MV-4-11 (cell line): ENCODE measurements around the gene ANKRD18A.

Experiments used
- DNase-seq: peaks from one replicate; lab custom pipeline; 2025; lab: John Stamatoyannopoulos, UW

The ANKRD18A gene

DNA sequence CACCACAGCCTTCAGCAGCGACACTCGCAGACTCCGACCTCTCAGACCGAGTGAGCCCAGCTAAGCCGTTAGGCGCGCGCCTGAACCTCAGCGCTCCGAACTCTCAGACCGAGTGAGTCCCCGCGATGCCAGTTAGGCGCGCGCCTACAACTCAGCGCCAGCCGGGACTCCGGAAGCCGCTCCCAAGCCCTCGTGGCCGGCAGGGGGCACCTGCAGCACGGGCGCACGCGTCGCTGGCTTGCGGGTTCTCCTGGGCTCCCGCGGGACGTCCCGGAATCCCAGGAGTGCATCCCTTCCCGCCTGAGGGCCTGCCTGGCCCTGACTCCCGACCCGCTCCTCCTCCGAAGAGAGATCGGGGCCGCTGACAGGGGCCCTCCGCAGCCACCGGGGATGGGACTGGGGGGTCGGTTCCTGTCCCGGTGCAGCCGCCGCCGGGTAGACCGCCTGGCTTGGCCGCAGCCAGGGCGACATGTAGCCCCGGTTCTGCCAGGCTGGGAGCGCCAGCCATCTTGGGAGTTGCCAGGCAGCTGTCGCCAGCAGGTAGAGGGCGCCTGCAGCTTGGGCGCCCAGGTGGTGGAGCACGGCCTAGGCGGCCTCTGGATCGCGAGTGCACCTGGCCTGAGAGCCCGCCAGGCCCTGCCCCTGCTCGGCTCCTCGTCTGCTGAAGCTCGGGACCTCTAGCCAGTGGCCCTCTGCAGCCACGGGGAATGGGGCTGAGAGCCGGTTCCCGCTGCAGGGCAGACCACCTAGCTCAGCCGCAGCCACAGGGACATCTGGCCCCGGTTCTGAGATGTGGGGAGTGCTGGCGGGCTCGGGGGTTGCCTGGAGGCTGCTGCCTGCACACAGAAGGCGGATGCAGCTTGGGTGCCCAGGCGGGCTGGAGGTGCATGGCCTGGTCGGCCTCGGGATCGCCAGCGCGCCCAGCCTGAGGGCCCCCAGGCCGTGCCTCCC lies at the start of gene ANKRD18A:
ANKRD18A (minus strand) TSS at position 114 of the 951 bp plus-strand sequence. CDS start 311 bp downstream, outside the sequence.
- peak; percentile 81 for DNase-seq

DNA sequence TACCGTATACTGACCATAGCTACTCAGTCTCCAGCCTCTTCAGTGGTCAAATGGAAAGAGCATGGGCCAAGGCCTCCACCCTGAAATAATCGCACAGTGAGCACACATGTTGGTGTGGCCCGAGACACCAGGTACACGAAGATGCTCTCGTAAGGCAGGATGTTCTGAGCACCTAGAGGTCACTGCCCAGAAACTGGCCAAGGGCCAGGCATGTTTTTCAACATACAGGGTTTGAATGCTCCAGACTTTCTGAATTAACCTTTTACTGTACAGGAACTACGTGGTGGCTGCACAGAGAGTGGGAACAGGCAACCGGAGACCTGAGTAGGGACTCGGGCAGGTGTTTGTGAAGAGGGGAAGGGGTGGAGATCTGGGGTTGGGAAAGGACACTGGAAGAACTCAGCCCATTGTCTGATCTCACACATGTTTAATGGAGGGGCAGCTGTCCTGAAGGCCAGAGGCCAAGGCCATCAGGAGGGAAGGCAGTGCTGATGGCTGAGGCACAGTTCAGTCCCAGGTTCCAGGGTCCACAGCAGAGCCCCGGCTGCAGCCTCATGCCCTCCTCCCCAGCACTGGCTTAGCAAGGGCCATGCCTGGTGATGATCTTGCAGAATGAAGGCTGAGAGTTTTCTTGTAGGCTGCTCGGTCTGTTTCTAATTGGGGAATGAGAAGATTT lies 48.5 kb upstream of the ANKRD18A start:
- no peak for DNase-seq

DNA sequence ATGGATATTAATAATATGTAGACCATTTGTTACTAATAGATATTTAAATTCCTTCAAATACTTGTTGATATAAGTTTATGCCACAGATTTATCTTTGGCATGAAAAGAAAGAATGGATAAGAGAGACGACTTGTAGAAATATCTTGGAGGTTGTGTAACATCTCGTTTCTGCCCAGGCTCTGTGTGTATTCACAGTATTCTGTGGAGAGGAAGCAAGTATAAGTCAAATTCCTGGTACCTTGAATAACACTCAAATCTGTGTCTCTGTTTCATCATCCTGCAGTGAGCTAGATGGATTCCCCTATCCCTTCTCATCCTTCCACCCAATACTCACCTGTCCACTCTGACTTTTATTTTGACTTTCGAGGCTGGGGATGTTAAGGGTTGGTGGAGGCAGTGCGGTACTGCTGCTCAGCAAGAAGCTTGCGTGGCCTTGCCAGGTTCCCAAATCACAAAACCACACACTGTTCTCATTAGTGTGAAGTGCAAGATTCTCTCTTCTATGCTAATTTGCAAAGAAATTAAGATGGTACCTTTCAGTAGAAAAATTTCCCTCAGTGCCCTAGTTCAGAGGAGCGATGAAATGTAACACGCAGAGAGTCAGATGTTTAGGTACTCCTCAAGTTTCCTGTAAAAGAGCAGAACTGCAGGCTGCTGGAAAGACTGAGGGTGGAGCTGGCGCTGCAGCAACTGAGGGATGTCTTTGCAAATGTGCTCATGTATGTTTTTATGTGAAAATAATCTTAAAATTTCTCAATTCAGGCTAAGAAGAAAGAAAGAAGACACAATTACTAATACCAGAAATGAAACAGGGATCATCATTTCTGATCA lies 42.6 kb upstream of the ANKRD18A start:
- DNase-seq: no peak

DNA sequence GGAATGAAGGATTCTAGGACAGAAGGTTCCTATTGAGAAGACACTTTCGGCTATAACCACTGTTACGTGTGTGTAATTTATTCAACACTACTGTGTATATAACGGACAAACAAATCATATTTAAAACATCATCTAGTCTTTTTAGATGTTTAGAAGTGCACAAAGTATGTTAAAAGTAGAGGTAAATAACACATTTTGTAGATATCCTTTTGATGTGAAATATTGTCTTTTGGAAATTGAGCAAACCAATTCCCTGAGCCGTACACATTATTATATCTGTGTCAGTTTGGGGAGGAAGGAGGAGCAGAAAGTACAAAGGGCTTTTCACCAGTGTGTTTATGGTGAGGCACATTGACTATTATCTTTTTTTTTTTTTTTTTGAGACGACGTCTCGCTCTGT lies 39.1 kb upstream of the ANKRD18A start:
- no peak for DNase-seq

DNA sequence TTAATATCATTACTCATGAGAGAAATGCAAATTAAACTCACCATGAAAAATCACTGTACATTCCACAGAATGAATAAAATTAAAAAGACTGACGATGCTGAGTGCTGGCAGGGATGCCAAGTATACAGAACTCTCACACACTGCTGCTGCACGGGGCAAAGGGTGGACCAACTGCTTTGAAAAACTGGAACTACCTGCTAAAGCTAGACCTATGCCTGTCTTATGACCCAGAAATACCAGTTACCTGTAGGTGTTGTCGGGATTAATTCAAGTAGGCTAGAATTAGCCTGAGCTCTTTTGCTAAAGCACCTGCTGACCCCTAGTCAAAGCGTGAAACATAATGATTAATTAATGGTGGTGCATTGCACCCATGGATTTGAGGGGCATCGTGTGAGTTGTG lies 36.5 kb upstream of the ANKRD18A start:
- no peak for DNase-seq

DNA sequence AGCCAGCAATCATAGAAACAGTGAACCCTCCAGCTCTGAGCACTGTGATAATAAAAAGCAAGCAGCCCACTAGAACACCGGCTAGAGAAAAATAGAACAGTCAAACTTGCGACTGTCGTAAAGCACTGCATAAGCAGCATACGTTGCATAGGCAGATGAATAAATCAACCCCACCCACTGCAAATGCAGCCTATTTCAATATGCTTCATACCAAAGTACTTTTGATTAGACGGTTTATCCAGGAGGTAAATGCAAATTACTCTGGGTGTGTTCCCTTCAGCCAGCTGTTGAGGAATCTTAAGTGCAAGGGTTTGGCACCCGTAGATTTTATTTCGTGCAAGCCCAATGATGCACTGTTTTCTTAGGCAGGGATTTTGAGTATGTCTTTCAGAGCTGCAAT lies 32.1 kb upstream of the ANKRD18A start:
- DNase-seq: no peak

DNA sequence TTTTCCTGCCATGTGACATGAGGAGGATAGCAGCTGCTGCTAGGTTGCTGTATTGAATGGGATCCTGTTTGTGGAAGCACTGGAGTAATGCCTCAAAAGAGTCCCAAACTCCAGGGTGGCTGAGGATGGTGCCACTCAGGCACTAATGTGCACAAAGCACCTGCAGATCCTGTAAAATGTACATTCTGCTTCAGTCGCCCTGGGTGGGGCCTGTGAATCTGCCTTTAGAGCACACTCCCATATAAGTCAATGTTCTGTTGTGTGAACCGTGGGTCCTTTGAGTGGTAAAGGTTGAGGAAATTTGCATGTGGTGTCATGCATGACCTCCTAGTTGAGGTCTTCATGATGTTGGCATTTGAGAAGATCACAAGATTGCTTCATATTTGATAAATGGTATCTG lies 31.6 kb upstream of the ANKRD18A start:
- no peak for DNase-seq

DNA sequence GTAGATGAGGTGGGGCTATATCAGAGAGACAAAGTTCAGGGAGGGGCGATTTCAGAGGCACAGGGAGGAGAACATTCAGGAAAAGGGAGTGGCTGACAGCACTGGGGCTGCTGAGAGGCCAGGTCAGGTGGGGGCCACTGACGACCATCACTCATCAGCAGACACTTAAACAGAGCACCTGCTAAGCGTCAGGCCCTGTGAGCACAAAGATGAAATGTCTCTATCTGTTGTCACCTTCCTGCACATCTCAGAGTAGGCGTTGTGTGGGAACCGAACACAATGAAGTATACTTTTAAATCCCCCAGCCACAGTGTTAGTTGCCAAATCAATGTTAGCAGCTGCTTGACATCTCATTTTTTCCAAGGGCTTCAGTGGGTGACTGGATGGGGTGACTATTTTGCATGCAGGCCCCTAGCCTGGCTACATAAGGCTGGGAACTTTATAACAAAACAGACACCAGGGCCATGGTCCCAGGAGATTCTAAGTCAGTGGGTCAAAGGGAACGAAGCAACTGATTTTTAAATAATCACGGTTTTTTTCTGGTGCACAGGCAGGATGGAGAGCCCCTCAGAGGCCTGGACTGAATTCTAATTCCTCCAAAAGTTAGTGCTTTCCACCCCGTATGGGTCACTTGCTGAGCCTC lies 31.1 kb upstream of the ANKRD18A start:
- DNase-seq: no peak

DNA sequence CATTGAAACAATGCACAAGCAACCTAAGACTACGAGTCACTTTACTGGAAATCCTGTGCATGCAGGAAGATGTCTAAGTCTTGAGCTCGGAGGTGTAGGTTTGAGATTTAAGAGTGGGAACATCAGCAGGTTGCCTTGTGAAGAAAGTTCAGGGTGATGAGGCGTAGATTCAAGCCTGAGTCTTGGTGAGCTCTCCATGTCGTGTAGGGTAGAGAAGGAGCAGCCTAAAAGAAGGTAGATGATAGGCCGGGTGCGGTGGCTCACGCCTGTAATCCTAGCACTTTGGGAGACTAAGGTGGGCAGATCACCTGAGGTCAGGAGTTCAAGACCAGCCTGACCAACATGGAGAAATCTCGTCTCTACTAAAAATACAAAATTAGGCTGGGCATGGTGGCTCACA lies 30.2 kb upstream of the ANKRD18A start:
- no peak for DNase-seq

DNA sequence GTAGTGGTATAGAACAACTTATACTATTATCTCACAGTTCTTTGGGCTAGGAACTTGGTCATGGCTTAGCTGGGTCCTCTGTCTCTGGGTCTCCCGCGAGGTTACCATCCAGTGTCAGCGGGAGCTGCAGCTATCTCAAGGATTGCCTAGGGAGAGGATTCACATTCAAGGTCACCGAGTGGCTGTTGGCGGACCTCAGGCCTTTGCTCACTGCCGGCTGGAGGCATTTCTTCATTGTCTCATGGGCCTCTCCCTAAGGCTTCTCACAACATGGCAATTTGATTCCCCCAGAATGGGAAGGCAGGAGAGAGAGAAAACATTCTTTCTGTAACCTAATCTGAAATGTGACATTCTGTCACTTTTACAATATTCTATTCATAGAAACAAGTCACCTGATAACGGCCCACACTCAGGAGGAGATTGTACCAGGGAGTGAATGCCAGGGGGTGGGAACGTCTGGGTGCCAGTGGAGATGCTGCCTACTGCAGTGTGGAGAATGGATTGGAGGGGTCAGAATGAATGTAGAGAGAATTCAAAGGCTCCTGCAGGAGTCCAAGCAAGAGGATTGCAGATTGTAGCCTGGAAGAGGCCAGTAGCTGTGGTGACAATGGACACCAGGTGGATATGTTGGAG lies 29.5 kb upstream of the ANKRD18A start:
- DNase-seq: no peak

DNA sequence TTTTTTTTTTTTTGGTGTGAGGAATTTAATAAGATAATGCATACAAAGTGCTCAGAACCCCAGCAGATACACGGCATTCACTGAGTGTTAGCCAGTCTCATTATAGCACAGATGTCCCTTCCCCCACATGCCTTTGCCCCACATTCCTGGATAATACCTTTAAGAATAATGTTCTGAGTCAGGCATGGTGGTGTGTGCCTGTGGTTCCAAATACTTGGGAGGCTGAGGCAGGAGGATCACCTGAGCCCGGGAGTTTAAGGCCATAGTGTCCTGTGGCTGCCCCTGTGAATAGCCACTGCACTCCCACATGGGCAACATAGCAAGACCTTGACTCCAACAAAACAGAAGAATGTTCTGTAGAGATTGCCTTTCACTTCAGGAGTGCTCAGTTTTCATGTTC lies 24.2 kb upstream of the ANKRD18A start:
- DNase-seq: no peak

DNA sequence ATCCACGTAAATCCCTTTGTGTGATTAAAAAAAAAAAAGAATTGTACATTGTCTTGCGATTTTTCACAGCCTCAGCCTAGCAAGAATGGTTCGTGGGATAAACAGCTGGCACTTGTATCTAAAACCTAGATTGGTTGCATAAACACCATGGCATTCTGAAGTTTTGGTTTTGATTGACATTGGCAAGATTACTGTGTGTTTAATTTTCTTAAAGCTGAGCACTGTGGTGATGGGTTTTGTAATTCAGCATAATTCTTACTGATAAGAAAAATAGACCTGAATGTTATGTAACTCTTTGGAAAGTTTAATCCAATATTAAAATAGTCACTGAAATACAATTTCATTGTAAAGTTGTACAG lies 23.4 kb upstream of the ANKRD18A start:
- no peak for DNase-seq

DNA sequence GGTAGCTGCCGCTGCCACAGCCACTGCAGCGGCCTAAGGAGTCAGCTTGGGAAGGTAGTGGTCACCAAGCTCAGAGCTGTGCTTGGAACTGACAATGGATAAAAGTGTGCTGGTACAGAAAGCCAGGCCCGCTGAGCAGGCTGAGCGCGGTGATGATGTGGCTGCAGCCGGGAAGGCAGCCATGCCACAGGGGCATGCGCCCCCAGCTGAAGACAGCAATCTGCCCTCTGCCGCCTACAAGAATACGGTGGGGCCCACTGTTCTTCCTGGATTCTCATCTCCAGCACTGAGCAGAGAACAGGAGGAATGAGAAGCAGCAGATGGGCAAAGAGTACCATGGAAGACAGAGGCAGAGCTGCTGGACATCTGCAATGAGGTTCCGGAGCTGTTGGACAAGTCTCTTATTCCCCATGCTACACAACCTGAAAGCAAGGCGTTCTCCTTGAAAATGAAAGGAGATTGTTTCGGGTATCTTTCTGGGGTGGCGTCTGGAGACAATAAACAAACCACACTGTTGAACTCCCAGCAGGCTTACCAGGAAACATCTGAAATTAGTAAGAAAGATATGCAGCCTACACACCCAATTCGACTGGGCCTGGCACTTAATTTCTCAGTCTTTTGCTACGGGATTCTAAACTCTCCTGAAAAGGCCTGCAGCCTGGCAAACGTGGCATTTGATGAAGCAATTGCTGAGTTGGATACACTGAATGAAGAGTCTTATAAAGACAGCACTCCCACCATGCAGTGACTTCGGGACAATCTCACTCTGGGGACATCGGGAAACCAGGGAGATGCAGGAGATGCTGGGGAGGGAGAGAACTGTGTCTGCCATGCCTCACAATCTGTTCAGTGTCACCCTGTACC lies 22.8 kb upstream of the ANKRD18A start:
- no peak for DNase-seq

DNA sequence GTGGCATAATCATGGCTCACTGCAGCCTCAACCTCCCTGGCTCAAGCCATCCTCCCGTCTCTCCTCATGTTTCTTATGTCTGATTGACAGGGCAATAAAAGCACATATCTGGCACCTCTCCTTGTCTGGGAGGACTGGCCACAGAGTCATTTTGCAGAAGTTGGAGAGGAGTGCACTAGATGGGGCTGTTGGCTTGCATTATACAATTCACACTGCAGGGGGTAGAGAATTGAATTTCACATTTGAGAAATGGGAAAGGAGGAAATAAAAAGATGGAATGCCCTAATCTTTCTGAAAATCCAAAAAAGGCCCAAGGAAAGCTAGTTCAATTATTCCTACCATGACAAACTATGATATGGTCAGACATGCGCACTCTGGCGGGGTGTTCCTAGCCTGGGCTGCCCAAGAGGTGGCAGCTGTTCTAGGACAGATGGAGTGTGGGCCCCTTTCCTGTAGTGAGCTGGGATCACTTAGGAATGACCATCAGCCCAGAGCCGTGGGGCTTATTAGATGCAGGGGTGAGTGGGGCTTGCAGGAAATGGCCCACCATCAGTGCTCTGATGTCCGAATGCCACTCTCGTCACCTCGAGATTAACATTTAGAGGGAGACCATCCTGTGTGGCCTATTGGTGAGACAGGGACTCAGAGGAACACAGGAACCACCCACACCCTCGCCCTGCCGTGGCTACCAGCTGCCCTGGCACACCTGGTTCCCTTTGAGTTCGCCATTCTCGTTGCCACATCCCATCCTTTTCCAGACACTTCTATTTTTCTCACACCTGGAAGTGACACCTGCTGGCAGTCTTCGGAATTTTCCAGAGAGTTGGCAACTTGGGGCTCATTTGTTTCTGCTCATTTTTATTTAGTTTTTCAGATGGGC lies 21.8 kb upstream of the ANKRD18A start:
- peak; percentile 28 for DNase-seq

DNA sequence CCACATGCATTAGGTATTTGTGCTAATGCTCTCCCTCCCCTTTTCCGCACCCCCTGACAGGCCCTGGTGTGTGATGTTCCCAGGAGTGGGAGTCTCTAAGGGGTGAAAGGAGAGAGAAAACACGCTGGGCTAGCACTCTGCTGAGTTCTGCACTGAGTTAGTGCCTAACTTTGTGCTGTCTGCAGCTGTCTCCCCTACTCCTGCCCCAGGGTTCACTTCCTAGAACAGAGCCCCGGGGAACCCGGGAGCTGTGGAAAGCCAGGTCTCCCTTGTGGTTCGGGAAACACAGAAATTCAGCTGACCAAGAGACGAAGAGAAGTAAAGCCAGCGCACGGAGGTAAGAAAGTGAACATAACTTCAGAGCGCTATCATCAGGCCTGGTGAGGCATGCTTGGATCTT lies 20.7 kb upstream of the ANKRD18A start:
- no peak for DNase-seq

DNA sequence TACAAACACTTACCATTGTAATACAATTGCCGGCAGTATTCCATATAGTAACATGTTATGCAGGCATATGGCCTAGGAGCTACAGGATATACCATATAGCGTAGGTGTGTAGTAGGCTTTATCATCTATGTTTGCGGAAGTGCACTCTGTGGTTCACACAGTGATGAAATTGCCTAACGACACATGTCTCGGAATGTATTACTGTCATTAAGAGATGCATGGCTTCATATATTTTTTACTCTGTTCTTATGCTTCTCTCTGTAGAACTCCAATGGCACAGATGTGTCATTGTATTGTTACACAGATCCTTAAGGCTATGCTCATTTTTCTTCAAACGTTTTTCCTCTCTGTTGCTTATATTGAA lies 19.2 kb upstream of the ANKRD18A start:
- DNase-seq: peak; percentile 48

DNA sequence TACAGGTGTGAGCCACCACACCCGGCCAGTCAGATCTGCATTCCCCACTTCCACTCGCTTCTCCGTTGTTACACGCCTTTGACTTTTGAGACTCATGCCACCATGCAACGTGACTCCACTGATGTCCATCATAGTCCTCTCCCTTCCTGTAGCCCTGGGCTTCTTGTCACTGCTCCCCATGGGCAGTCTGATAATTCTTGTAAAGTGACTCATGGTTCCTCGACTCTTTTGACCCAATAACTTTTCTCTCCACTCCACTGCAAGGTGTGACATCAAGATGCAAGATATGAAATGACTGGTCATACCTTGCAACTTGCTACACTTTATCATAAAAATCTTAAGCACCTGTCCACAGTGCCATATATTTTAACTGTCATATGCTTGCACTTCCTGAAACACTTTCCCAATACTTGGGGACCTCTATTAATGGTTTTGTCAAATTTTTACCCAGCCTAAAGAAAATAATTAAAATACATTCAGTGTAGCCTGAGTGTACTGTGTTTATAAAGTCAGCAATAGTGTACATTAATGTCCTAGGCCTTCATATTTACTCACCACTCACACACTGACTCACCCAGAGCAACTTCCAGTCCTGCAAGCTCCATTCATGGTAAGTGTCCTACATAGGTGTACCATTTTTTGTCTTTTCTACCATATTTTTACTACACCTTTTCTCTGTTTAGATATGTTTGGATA lies 18.6 kb upstream of the ANKRD18A start:
- DNase-seq: no peak

DNA sequence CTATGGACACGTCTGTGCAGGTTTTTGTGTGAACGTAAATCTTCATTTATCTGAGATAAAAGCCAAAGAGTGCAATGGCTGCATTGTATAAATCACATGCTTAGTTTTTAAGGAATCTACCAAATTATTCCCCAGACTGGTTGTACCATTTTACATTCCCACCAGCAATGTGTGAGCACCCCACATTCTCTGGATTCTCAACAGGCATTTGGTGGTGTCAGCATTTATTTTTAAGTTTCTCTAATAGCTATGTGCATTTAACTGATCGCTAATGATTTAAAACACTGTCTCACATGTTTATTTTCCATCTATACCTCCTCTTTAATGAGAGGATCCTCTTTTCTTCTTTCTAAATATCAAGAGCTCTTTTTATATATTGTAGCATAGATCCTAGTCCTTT lies 13.9 kb upstream of the ANKRD18A start:
- no peak for DNase-seq

DNA sequence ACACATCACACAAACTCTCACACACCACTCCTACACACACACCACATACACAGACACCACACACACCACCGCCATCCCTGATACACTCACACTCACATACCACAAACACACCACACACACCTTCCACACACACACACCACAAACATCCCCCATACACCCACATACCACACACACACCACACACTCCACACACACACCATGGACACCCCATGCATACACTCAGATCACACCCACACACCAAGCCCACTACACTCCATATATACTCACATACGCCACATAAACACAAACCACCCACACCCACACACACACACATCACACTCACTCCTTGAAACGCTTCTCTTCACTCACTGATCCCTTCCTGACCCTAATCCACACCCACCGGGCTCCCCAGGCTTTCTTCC lies 9.1 kb upstream of the ANKRD18A start:
- no peak for DNase-seq
